T-helper 22 cell (primary cell): Measurements from ENCODE around the gene LIMA1.

Experiments used
- DNase-seq: peaks from one replicate; pipeline ENCODE4 v3.0.0-alpha.2; 2020; ENCODE audit warnings: low read depth

LIMA1 gene

GRCh38 chr12:50129290-50129689 lies 154.0 kb downstream of the LIMA1 start:
- DNase-seq = no peak

GRCh38 chr12:50127546-50127945 lies 155.8 kb downstream of the LIMA1 start:
- no peak for DNase-seq
